Breast epithelium (tissue), 4 donors: Measurements from ENCODE around the gene APOA4. TPM values are rescaled to one million over a fixed set of nuclear protein-coding genes. Genes with fewer than 3 reads are reported as not detected.

Experiments used
- DNase-seq, 2 donors: peaks; one replicate each; pipeline ENCODE4 v3.0.0-alpha.2; 2019; ENCODE audit warnings: low spot score in 2 of 2
- H3K27ac ChIP-seq, 2 donors: fragments of 200-600 bp; sonication (generic) in 1 of 2; one replicate each; pipeline ENCODE4 v1.5.1; 2016 to 2019; ENCODE audit warnings: mild to moderate bottlenecking in 1 of 2
- H3K27me3 ChIP-seq, 2 donors: fragments of 200-600 bp; sonication (generic) in 1 of 2; one replicate each; pipeline versions ENCODE4 v1.5.1 to v1.6.0; 2017 to 2019; ENCODE audit warnings: control low read depth in 1 of 2, mild to moderate bottlenecking in 1 of 2
- H3K36me3 ChIP-seq: fragments of 200-600 bp; one replicate; pipeline ENCODE4 v1.5.1; 2019
- H3K4me1 ChIP-seq, 2 donors: fragments of 200-600 bp; sonication (generic); one replicate each; pipeline ENCODE4 v1.5.1; 2016 to 2019; ENCODE audit warnings: control low read depth in 1 of 2
- H3K4me3 ChIP-seq, 3 donors: fragments of 200-600 bp; sonication (generic); 1 replicate in 2 of 3; 2 replicates in 1 of 3; pipeline ENCODE4 v1.5.1; 2016 to 2019; ENCODE audit warnings: mild to moderate bottlenecking in 3 of 3, moderate library complexity in 2 of 3
- H3K9me3 ChIP-seq, 2 donors: fragments of 200-600 bp; sonication (generic) in 1 of 2; one replicate each; pipeline ENCODE4 v1.5.1; 2016 to 2019; ENCODE audit warnings: control low read depth in 1 of 2
- POLR2A ChIP-seq: fragments of 450-650 bp; IDR thresholded peaks from one replicate; pipeline ENCODE4 v1.6.1; 2016; ENCODE audit warnings: antibody characterized with exemption, mild to moderate bottlenecking, moderate library complexity
- POLR2AphosphoS5 ChIP-seq, 3 donors: sonication (generic); formaldehyde crosslinking; IDR thresholded peaks; one replicate each; pipeline ENCODE4 v1.6.1; 2017; ENCODE audit warnings: antibody characterized with exemption in 3 of 3
- intact Hi-C: fragments of 100-400 bp; cut with DNase I; formaldehyde crosslinking; loops from one replicate; pipeline ENCODE4 v1.15.1; 2023; ENCODE audit warnings: low total_unique reads
- total RNA-seq, 3 donors: library from RNA; depleted of rRNA; stranded (reverse); fragments of >200 nt; gene quantifications; one replicate each; pipeline ENCODE4 v1.1.0, GENCODE V29; 2016
- TF ChIP-seq, protein P1 (sequence below), 3 donors: fragments of 450-650 bp; IDR thresholded peaks; one replicate each; pipeline ENCODE4 v1.5.1; 2016 to 2017; ENCODE audit warnings: antibody characterized with exemption in 3 of 3, mild to moderate bottlenecking in 3 of 3, moderate library complexity in 3 of 3

APOA4 gene
- total RNA-seq, 3 donors from 2014 or later, result 0.33 TPM; not detected in 2

DNA sequence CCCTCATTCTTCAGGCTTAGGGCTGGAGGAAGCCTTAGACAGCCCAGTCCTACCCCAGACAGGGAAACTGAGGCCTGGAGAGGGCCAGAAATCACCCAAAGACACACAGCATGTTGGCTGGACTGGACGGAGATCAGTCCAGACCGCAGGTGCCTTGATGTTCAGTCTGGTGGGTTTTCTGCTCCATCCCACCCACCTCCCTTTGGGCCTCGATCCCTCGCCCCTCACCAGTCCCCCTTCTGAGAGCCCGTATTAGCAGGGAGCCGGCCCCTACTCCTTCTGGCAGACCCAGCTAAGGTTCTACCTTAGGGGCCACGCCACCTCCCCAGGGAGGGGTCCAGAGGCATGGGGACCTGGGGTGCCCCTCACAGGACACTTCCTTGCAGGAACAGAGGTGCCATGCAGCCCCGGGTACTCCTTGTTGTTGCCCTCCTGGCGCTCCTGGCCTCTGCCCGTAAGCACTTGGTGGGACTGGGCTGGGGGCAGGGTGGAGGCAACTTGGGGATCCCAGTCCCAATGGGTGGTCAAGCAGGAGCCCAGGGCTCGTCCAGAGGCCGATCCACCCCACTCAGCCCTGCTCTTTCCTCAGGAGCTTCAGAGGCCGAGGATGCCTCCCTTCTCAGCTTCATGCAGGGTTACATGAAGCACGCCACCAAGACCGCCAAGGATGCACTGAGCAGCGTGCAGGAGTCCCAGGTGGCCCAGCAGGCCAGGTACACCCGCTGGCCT, 7.2 kb upstream of the APOA4 start:
- Histone ChIP-seq H3K27me3 (no peaks in the 10 kb centered on the region), H3K4me1 (no peaks in the 10 kb centered on the region), H3K9me3 (no peaks in the 10 kb centered on the region), H3K4me3 (no peak overlapping the region), H3K27ac (no peak overlapping the region), H3K36me3 (no peaks in the 10 kb centered on the region)
- intact Hi-C loops, result no loop called here
- TF ChIP-seq, protein P1, sequence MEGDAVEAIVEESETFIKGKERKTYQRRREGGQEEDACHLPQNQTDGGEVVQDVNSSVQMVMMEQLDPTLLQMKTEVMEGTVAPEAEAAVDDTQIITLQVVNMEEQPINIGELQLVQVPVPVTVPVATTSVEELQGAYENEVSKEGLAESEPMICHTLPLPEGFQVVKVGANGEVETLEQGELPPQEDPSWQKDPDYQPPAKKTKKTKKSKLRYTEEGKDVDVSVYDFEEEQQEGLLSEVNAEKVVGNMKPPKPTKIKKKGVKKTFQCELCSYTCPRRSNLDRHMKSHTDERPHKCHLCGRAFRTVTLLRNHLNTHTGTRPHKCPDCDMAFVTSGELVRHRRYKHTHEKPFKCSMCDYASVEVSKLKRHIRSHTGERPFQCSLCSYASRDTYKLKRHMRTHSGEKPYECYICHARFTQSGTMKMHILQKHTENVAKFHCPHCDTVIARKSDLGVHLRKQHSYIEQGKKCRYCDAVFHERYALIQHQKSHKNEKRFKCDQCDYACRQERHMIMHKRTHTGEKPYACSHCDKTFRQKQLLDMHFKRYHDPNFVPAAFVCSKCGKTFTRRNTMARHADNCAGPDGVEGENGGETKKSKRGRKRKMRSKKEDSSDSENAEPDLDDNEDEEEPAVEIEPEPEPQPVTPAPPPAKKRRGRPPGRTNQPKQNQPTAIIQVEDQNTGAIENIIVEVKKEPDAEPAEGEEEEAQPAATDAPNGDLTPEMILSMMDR (IDR thresholded peaks at IDR 0.05), result no peak
- TF ChIP-seq POLR2AphosphoS5 (IDR thresholded peaks at IDR 0.05) (no peak), POLR2A (no peak)
- no peak for DNase-seq

DNA sequence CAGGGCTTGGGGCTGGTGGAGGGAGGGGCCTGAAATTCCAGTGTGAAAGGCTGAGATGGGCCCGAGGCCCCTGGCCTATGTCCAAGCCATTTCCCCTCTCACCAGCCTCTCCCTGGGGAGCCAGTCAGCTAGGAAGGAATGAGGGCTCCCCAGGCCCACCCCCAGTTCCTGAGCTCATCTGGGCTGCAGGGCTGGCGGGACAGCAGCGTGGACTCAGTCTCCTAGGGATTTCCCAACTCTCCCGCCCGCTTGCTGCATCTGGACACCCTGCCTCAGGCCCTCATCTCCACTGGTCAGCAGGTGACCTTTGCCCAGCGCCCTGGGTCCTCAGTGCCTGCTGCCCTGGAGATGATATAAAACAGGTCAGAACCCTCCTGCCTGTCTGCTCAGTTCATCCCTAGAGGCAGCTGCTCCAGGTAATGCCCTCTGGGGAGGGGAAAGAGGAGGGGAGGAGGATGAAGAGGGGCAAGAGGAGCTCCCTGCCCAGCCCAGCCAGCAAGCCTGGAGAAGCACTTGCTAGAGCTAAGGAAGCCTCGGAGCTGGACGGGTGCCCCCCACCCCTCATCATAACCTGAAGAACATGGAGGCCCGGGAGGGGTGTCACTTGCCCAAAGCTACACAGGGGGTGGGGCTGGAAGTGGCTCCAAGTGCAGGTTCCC, 6.5 kb upstream of the APOA4 start, which contains the start of gene APOC3:
Gene APOC3, plus strand, starts transcription at position 383 of the 659 bp plus-strand sequence. CDS start 676 bp downstream, outside the sequence.
- H3K36me3 ChIP-seq, result no peaks in the 10 kb centered on the region
- DNase-seq, result no peak
- no peak within 1 kb of the TSS for H3K4me3 ChIP-seq
- no peaks in the 10 kb centered on the region for H3K4me1 ChIP-seq
- intact Hi-C loops, result no loop called here
- no peaks in the 10 kb centered on the region for H3K9me3 ChIP-seq
- H3K27ac ChIP-seq, result no peak within 1 kb of the TSS
- no peaks in the 10 kb centered on the region for H3K27me3 ChIP-seq
- no peak for TF ChIP-seq POLR2A
- no peak for TF ChIP-seq POLR2AphosphoS5 (IDR thresholded peaks at IDR 0.05)
- TF ChIP-seq, protein P1 (IDR thresholded peaks at IDR 0.05), result no peak

DNA sequence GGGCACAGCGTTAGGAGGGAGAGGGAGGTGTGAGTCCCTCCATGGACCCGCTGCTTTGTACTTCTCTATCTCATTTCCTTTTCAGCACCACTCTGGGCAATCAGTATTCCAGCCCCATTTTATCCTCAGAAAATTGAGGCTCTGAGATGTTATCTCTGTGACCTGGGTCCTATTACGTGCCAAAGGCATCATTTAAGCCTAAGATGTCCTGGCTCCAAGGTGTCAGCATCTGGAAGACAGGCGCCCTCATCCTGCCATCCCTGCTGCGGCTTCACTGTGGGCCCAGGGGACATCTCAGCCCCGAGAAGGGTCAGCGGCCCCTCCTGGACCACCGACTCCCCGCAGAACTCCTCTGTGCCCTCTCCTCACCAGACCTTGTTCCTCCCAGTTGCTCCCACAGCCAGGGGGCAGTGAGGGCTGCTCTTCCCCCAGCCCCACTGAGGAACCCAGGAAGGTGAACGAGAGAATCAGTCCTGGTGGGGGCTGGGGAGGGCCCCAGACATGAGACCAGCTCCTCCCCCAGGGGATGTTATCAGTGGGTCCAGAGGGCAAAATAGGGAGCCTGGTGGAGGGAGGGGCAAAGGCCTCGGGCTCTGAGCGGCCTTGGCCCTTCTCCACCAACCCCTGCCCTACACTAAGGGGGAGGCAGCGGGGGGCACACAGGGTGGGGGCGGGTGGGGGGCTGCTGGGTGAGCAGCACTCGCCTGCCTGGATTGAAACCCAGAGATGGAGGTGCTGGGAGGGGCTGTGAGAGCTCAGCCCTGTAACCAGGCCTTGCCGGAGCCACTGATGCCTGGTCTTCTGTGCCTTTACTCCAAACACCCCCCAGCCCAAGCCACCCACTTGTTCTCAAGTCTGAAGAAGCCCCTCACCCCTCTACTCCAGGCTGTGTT, 5.8 kb upstream of the APOA4 start:
- Histone ChIP-seq H3K4me3 (no peak overlapping the region), H3K4me1 (no peaks in the 10 kb centered on the region), H3K27me3 (no peaks in the 10 kb centered on the region), H3K36me3 (no peaks in the 10 kb centered on the region), H3K9me3 (no peaks in the 10 kb centered on the region), H3K27ac (no peak overlapping the region)
- TF ChIP-seq POLR2A (no peak), POLR2AphosphoS5 (IDR thresholded peaks at IDR 0.05) (no peak)
- TF ChIP-seq, protein P1 (IDR thresholded peaks at IDR 0.05), result no peak
- intact Hi-C loops, result no loop called here
- no peak for DNase-seq

DNA sequence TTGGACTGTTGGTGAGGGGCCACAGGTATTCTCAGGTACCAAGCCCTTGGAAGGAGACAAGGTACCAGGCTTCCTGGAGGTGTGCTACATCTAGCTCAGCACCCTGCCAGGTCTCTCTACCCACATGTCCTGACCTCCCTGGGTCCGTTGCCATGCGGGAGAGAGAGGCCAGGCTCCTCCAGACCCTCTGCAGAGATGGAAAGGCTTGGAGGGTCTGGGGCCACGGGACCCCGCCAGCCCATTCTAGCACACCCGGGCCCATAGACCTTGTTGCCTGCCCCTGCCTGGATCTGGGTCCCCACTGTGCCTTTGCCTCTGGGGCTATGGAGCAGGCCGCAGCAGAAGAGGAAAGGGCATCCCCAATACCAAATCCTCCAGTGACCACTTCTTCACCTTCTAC, 4.4 kb upstream of the APOA4 start:
- H3K9me3 ChIP-seq, result no peaks in the 10 kb centered on the region
- H3K27me3 ChIP-seq, result no peaks in the 10 kb centered on the region
- H3K27ac ChIP-seq, result no peak overlapping the region
- no peak overlapping the region for H3K4me3 ChIP-seq
- H3K36me3 ChIP-seq, result no peaks in the 10 kb centered on the region
- H3K4me1 ChIP-seq, result no peaks in the 10 kb centered on the region
- intact Hi-C loops, result no loop called here
- TF ChIP-seq POLR2AphosphoS5 (IDR thresholded peaks at IDR 0.05), result no peak
- TF ChIP-seq POLR2A, result no peak
- TF ChIP-seq, protein P1 (IDR thresholded peaks at IDR 0.05), result no peak
- DNase-seq, result peak in 1 of 2 donors; percentile 36
